ENCODE measurements around the gene MCTS1. TPM values are rescaled to one million over a fixed set of nuclear protein-coding genes. Genes with fewer than 3 reads are reported as not detected.
"Not testable (repeated sequence)": the region's sequence is repeated elsewhere in the genome, so short reads cannot be mapped to it uniquely, and the experiment has no call there.

MCTS1 gene
- total RNA-seq, 1 experiment from 2014 or later, result 96.6 TPM

- no peak for DNase-seq (ENCODE audit: low read depth, low spot score)
- in situ Hi-C loops (cut with HindIII; ENCODE audit: low pct_unique_long_range_greater_than_20kb, low sequenced_read_pairs), result no loop called here
Observed at GRCh38 chrX:120612086-120612485, 8.2 kb downstream of the MCTS1 start.

- in situ Hi-C loops (cut with HindIII; ENCODE audit: low pct_unique_long_range_greater_than_20kb, low sequenced_read_pairs), result no loop called here
- no peak for DNase-seq (ENCODE audit: low read depth, low spot score)
Observed at GRCh38 chrX:120614816-120615215, 10.9 kb downstream of the MCTS1 start.

- in situ Hi-C loops (cut with HindIII; ENCODE audit: low pct_unique_long_range_greater_than_20kb, low sequenced_read_pairs), result no loop called here
- DNase-seq (ENCODE audit: low read depth, low spot score), result no peak
Observed at GRCh38 chrX:120617996-120618630, 14.2 kb downstream of the MCTS1 start.

DNA sequence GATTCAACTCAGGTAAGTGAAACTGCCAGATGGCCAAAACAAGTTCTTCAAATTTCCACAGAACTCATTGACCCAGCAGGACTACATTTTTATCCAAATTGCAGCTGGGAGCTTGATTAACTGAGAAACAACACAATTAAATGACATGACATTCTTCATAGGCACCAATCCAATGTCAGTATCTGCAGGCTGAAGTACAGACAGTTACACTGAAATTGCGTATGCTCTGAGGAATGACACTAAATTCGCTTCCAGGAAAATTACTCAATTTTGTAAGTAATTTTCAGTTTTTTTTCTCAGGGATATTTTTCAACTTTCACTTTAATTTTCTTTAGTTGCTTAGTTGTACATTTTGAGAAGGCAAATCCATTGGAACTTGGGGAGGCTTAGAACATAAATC lies 21.5 kb downstream of the MCTS1 start:
- no peak for DNase-seq (ENCODE audit: low read depth, low spot score)
- in situ Hi-C loops (cut with HindIII; ENCODE audit: low pct_unique_long_range_greater_than_20kb, low sequenced_read_pairs), result no loop called here

DNA sequence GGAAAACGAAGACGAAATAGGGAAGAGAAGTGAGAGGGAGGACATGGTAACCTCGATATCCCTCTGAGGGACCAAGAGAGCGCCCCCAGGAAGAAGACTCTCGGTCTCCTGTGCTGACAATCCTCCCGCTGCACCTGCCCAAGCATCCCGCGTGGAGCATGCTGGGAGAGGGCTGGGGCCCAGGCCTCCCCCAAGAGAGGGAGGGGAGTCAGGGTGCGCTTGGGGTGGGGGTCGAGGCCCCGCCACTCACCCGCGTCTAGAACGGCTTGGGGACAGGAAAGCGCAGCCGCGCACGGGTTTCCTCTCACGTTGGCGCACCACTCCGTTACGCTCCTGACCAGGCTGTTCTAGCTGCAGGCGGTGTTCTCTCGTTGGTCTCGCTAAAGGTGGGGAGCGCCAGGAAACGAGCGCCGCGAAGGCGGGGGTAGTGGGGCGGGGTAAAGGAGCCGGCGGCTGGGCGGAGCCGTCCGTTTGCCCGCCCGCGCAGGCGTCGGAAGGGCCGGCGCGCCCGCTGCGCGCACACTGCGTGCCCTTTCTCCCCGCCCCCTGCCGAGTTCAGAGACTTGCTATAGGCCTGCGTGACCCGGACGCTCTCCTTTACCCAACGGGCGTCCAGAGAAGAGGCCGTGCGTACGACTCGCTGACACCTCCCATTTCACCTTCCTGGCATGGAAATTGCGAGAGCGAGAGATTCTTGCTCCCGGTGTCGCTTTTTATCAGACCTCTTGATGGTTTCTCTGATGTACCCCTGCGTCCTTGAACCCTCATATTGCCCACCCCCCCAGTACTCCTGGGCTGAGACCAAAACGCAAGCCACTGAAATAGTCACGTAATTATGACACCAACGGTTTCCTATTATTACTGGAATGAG lies 26.0 kb downstream of the MCTS1 start, which contains the start of gene C1GALT1C1:
Gene C1GALT1C1, minus strand, starts transcription at position 388 of the 871 bp plus-strand sequence. CDS start 2,888 bp downstream, outside the sequence.
- DNase-seq (ENCODE audit: low read depth, low spot score), result peak; percentile 94
- in situ Hi-C loops (cut with HindIII; ENCODE audit: low pct_unique_long_range_greater_than_20kb, low sequenced_read_pairs), result no loop called here

- in situ Hi-C loops (cut with HindIII; ENCODE audit: low pct_unique_long_range_greater_than_20kb, low sequenced_read_pairs), result no loop called here
Observed at GRCh38 chrX:120638619-120639018, 34.7 kb downstream of the MCTS1 start.

DNA sequence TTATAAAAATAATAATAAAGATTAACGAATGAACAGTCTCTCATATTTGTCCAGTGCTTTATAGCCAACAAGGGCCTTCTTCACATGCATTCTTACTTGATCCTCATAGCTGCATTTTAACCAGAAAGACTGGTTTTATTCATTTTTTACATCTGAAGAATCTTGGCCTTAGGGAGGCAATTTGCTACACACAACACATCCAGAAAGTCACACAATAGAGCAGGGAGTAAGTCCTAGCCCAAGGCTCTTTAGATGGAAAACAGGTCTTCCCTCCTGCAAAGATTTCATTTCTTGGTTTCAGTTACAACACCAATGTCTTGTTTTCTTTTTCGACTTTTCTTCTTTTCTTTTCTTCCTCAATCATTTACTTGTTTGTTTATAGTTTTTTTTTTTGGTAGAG lies 39.0 kb downstream of the MCTS1 start:
- DNase-seq (ENCODE audit: low read depth, low spot score), result no peak
- in situ Hi-C loops (cut with HindIII; ENCODE audit: low pct_unique_long_range_greater_than_20kb, low sequenced_read_pairs), result no loop called here

More at GRCh38 chrX:120638619-120639018, 34.7 kb downstream of the MCTS1 start:
- no peak for DNase-seq (ENCODE audit: low read depth, low spot score)

- DNase-seq (ENCODE audit: low read depth, low spot score), result peak; percentile 56
- in situ Hi-C loops (cut with HindIII; ENCODE audit: low pct_unique_long_range_greater_than_20kb, low sequenced_read_pairs), result no loop called here
Observed at GRCh38 chrX:120647127-120647526, 43.2 kb downstream of the MCTS1 start.

- in situ Hi-C loops (cut with HindIII; ENCODE audit: low pct_unique_long_range_greater_than_20kb, low sequenced_read_pairs); DNase-seq (ENCODE audit: low read depth, low spot score): not testable (repeated sequence)
Observed at GRCh38 chrX:120652256-120652655, 48.4 kb downstream of the MCTS1 start.

GRCh38 chrX:120653000-120653399 lies 49.1 kb downstream of the MCTS1 start:
- in situ Hi-C loops (cut with HindIII; ENCODE audit: low pct_unique_long_range_greater_than_20kb, low sequenced_read_pairs), result no loop called here
- no peak for DNase-seq (ENCODE audit: low read depth, low spot score)

DNA sequence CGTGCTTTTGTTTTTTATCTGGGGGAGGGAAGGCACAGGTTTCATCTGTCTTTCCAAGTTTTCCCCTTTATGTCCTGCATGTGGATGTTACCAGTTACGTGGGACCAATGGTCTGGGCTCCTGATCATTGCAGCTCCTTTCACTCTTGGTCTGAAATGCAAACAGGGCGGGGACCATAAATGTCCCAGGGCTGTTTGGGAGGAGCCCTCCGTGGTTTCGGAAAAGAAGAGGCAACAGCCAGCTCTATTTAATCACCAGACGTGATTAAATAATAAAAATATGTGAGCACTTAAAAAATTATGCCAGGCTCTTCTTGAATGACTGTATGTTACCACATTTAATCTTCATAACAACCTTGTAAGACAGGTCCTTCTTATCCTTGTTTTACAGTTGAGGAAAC lies 56.7 kb downstream of the MCTS1 start:
- in situ Hi-C loops (cut with HindIII; ENCODE audit: low pct_unique_long_range_greater_than_20kb, low sequenced_read_pairs), result no loop called here
- DNase-seq (ENCODE audit: low read depth, low spot score), result no peak

Other genes starting within 250 kb of the MCTS1 start
- not detected in 2 replicates for gene ATP1B4, start 242.0 kb upstream of the MCTS1 start, total RNA-seq (2014; rRNA removed; shearing (Covaris generic))
- 218 and 221 TPM in 2 replicates for gene LAMP2, start 134.8 kb upstream of the MCTS1 start, total RNA-seq (2014; rRNA removed; shearing (Covaris generic))
- gene CUL4B, start 43.1 kb upstream of the MCTS1 start, total RNA-seq (2014; rRNA removed; shearing (Covaris generic)), result 25.3 and 26.6 TPM in 2 replicates
- gene C1GALT1C1, start 26.0 kb downstream of the MCTS1 start, total RNA-seq (2014; rRNA removed; shearing (Covaris generic)), result 39.4 and 40.3 TPM in 2 replicates